Heart left ventricle (tissue), 16 donors: ENCODE data around the gene CCDC154. TPM values are rescaled to one million over a fixed set of nuclear protein-coding genes. Genes with fewer than 3 reads are reported as not detected.

Experiments
- ATAC-seq, 4 donors: fragments of 200-7000 bp; cut with Tn5 transposase; one replicate each; pipeline ENCODE4 v1.9.1; 2020 to 2022; ENCODE audit warnings: moderate library complexity in 4 of 4, mild to moderate bottlenecking in 3 of 4, moderate number of reproducible peaks in 1 of 4
- DNase-seq, 5 donors: peaks; one replicate each; pipeline ENCODE4 v3.0.0-alpha.2; 2020
- H3K27ac ChIP-seq, 12 donors: fragments of 200-600 bp; sonication (generic) in 4 of 12; one replicate each; pipeline versions ENCODE4 v1.5.0 to v1.8.0; 2016 to 2022; ENCODE audit warnings: mild to moderate bottlenecking in 2 of 12
- H3K27me3 ChIP-seq, 9 donors: fragments of 200-600 bp; sonication (generic) in 2 of 9; one replicate each; pipeline versions ENCODE4 v1.5.1 to v1.8.0; 2016 to 2022; ENCODE audit warnings: mild to moderate bottlenecking in 3 of 9
- H3K36me3 ChIP-seq, 9 donors: fragments of 200-600 bp; sonication (generic) in 2 of 9; one replicate each; pipeline versions ENCODE4 v1.5.0 to v1.8.0; 2018 to 2022; ENCODE audit warnings: mild to moderate bottlenecking in 2 of 9
- H3K4me1 ChIP-seq, 12 donors: fragments of 200-600 bp; sonication (generic) in 4 of 12; one replicate each; pipeline versions ENCODE4 v1.5.0 to v1.8.0; 2016 to 2022; ENCODE audit warnings: mild to moderate bottlenecking in 3 of 12
- H3K4me3 ChIP-seq, 12 donors: fragments of 200-600 bp; sonication (generic) in 4 of 12; one replicate each; pipeline versions ENCODE4 v1.5.0 to v1.8.0; 2017 to 2022; ENCODE audit warnings: mild to moderate bottlenecking in 9 of 12, moderate library complexity in 4 of 12
- H3K9me3 ChIP-seq, 12 donors: fragments of 200-600 bp; sonication (generic) in 4 of 12; one replicate each; pipeline versions ENCODE4 v1.5.0 to v1.8.0; 2016 to 2022; ENCODE audit warnings: mild to moderate bottlenecking in 1 of 12
- POLR2A ChIP-seq, 2 donors: fragments of 450-650 bp; IDR thresholded peaks; one replicate each; pipeline ENCODE4 v1.6.1; 2017; ENCODE audit warnings: antibody characterized with exemption in 2 of 2, mild to moderate bottlenecking in 2 of 2, moderate library complexity in 2 of 2
- WGBS, 4 donors: extraction: QIAGEN DNeasy Blood & Tissue Kit in 2 of 4; methylation state at CpG; one replicate each; pipeline versions ENCODE4 v1.1.5 to v1.1.7; 2013 to 2018; 5-methylcytosine and 5-hydroxymethylcytosine counted together
- intact Hi-C, 10 donors: fragments of 100-400 bp; cut with DNase I; formaldehyde crosslinking; loops; one replicate each; pipeline versions ENCODE4 v1.11.1 to v1.14.2; 2022
- polyA plus RNA-seq, 2 donors: library from polyadenylated mRNA; stranded (reverse); fragments of 200-250 nt; gene quantifications; one replicate each; pipeline ENCODE4 v1.2.3, GENCODE V29; 2013
- total RNA-seq, 9 donors: library from RNA; depleted of rRNA in 2 of 9; stranded (reverse); fragments of >200 nt in 2 of 9; fragmentation: NEBNext Ultra II Directional in 3 of 9; extraction: Animal tissue kit (Norgen Biotek cat#: 25700) in 3 of 9; gene quantifications; one replicate each; pipeline versions ENCODE4 v1.1.0 to v1.2.4, GENCODE V29; 2016 to 2023
- TF ChIP-seq, protein P1 (sequence below), 12 donors: fragments of 200-600 bp; sonication (generic) in 4 of 12; IDR thresholded peaks; one replicate each; pipeline versions ENCODE4 v1.5.0 to v1.8.0; 2018 to 2022; ENCODE audit warnings: antibody characterized with exemption in 12 of 12, mild to moderate bottlenecking in 5 of 12
- donor health status: ischemic (EF 13 %, LVEDD 7.1; RV severe dilation, severe dysfunction).
- donor health status: healthy with polysubstance abuse.
- donor health status: DM: no; HTN: yes; CAD: no.
- donor health status: DM: no; HTN: no; CAD: no.
- donor health status: ischemic (EF 25% LVEDD 6.9; RV normal size, moderate dysfunction).
- donor health status: ischemic (EF 25% LVEDD 5.7; RV mildly dilated, moderate dysfunction).
- donor health status: healthy.
- donor health status: DM: yes; HTN: yes; CAD: no.
- donor health status: ischemic (EF 35%, LVEDD 5.7; RV mildly dilated, moderate dysfunction).
- donor health status: nonischemic (EF 11% LVEDD 7.7; RV severe dilation, severe dysfunction).
- donor health status: DM: yes; HTN: yes; CAD: no.
- donor health status: PGD.
- donor health status: ischemic (EF 29% LVEDD 5.4; RV normal size, mild dysfunction).
- donor health status: nonischemic (EF 23%, LVEDD 6.1; RV moderate dilation, normal function).

Gene CCDC154
- total and polyA plus RNA-seq, 11 donors = 0.14 to 1.5 (median 0.68) TPM; not detected in 2

DNA sequence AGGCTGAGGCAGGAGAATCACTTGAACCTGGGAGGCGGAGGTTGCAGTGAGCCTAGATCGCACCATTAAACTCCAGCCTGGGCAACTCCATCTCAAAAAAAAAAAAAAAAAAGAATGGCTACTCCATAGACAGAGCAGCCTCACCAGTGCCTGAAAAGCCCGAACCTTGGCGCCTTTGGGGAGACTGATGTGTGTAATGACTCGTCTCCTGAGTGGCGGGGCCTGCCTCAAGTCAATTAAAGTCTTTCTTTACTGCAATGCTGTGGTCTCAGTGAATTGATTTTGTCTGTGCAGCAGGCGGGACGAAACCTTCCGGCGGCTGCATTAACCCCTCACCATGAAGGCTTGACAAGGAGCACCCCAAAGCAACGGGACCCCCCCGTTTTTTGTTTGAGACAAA, 20.3 kb downstream of the CCDC154 start:
- H3K27me3 ChIP-seq = no peaks in the 10 kb centered on the region
- H3K36me3 ChIP-seq = no peaks in the 10 kb centered on the region
- TF ChIP-seq, protein P1, sequence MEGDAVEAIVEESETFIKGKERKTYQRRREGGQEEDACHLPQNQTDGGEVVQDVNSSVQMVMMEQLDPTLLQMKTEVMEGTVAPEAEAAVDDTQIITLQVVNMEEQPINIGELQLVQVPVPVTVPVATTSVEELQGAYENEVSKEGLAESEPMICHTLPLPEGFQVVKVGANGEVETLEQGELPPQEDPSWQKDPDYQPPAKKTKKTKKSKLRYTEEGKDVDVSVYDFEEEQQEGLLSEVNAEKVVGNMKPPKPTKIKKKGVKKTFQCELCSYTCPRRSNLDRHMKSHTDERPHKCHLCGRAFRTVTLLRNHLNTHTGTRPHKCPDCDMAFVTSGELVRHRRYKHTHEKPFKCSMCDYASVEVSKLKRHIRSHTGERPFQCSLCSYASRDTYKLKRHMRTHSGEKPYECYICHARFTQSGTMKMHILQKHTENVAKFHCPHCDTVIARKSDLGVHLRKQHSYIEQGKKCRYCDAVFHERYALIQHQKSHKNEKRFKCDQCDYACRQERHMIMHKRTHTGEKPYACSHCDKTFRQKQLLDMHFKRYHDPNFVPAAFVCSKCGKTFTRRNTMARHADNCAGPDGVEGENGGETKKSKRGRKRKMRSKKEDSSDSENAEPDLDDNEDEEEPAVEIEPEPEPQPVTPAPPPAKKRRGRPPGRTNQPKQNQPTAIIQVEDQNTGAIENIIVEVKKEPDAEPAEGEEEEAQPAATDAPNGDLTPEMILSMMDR (IDR thresholded peaks at IDR 0.05) = no peak
- no peak for TF ChIP-seq POLR2A (IDR thresholded peaks at IDR 0.05)
- H3K4me3 ChIP-seq = no peak overlapping the region
- no peak for ATAC-seq
- WGBS, 4 donors = 90 to 95% (median 93%) methylated on average over 12 of the region's 12 CpGs
- H3K4me1 ChIP-seq = peaks cover 4 to 27% (median 17%) of the 10 kb centered on the region in 12 donors
- H3K27ac ChIP-seq = no peak overlapping the region
- intact Hi-C loops = loop anchor here in 2 of 10 donors (5.0 to 10.0 kb wide), 5 partner anchors 48 to 283 kb away; partner anchors contain the start of genes CRAMP1 (in 1 of the 2), IFT140 (in 1 of the 2), MAPK8IP3 (in 1 of the 2) and TELO2 (in 1 of the 2)
- H3K9me3 ChIP-seq = no peaks in the 10 kb centered on the region
- no peak for DNase-seq

DNA sequence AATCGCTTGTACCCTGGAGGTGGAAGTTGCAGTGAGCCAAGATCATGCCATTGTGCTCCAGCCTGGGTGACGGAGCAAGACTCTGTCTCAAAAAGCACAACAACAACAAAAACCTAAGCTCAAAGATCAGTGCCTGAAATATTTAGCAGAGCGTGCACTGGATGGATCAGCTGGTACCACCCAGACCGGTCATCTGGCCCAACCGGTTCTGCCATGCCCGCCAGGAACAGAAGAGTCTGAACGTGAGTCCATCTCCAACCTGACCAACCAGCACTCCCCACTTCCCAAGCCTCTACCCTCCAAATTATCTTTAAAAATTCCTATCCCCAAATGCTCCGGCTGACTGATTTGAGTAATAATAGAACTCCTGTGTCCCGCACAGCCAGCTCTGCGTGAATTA, 22.3 kb downstream of the CCDC154 start:
- Histone ChIP-seq H3K9me3 (no peaks in the 10 kb centered on the region), H3K27ac (peak overlapping the region in 7 of 12 donors; percentile 95 to 98 (median 98)), H3K36me3 (peaks cover 0 to 4% (median 0%) of the 10 kb centered on the region in 9 donors), H3K4me1 (peaks cover 4 to 26% (median 18%) of the 10 kb centered on the region in 12 donors), H3K4me3 (no peak overlapping the region), H3K27me3 (no peaks in the 10 kb centered on the region)
- intact Hi-C loops = loop anchor here in 2 of 10 donors (5.0 to 10.0 kb wide), 5 partner anchors 50 to 285 kb away; partner anchors contain the start of genes CRAMP1 (in 1 of the 2), IFT140 (in 1 of the 2), MAPK8IP3 (in 1 of the 2) and TELO2 (in 1 of the 2)
- TF ChIP-seq POLR2A (IDR thresholded peaks at IDR 0.05) = no peak
- TF ChIP-seq, protein P1 (IDR thresholded peaks at IDR 0.05) = no peak
- no peak for ATAC-seq
- no peak for DNase-seq
- WGBS, 4 donors = 86 to 96% (median 88%) methylated on average over 10 of the region's 10 CpGs

- Histone ChIP-seq H3K4me3 (peak overlapping the region; percentile 61 to 98 (median 88)), H3K27me3 (no peaks in the 10 kb centered on the region), H3K27ac (peak overlapping the region in 11 of 12 donors; percentile 61 to 99 (median 98)), H3K4me1 (peaks cover 4 to 26% (median 18%) of the 10 kb centered on the region in 12 donors), H3K9me3 (no peaks in the 10 kb centered on the region), H3K36me3 (peaks cover 0 to 4% (median 0%) of the 10 kb centered on the region in 9 donors)
- peak in 2 of 4 donors; percentile 1 to 2 for ATAC-seq
- TF ChIP-seq, protein P1 (IDR thresholded peaks at IDR 0.05) = no peak
- peak in 2 of 5 donors; percentile 39 to 45 for DNase-seq
- intact Hi-C loops = loop anchor here in 2 of 10 donors (5.0 to 10.0 kb wide), 5 partner anchors 52 to 287 kb away; partner anchors contain the start of genes CRAMP1 (in 1 of the 2), IFT140 (in 1 of the 2), MAPK8IP3 (in 1 of the 2) and TELO2 (in 1 of the 2)
- 0 to 2% (median 1%) methylated on average over 9 to 22 of the region's 22 CpGs for WGBS, 4 donors
These were observed 24.2 kb downstream of the CCDC154 start for GRCh38 chr16:1420111-1420539.

DNA sequence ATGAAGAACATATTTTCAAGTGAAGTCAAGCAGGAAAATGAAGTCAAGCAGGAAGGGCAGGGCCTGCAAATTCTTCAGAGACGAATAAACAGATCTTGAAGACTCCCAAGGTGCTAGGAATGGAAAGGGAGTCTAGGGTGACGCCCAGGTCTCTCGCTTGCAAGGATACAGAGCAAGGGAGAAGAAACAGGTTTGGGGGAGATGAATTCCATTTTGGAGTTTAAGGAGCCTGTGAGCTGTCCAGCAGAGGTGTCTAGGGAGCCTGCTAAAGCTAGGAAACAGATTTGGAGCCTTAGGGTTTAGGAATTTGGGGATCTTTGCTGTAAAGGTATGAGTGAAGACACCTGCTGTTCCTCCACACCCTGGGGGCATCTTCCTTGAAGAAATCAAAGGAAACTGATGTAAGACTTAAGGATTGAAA, 27.8 kb downstream of the CCDC154 start:
- Histone ChIP-seq H3K27ac (no peak overlapping the region), H3K4me1 (peaks cover 6 to 37% (median 25%) of the 10 kb centered on the region in 12 donors), H3K4me3 (no peak overlapping the region), H3K36me3 (peaks cover 0 to 13% (median 5%) of the 10 kb centered on the region in 9 donors), H3K27me3 (no peaks in the 10 kb centered on the region), H3K9me3 (no peaks in the 10 kb centered on the region)
- WGBS, 4 donors = 57 to 73% (median 64%) methylated on average over 3 of the region's 3 CpGs
- no peak for ATAC-seq
- intact Hi-C loops = loop anchor here in 2 of 10 donors (10.0 kb wide), 1 partner anchor 112 kb away; the partner anchor contains the start of gene UBE2I (in 2 of the 2)
- no peak for DNase-seq
- TF ChIP-seq, protein P1 (IDR thresholded peaks at IDR 0.05) = no peak
- TF ChIP-seq POLR2A (IDR thresholded peaks at IDR 0.05) = no peak
